Body of pancreas (tissue), 4 donors: ENCODE data around the gene ABLIM1. TPM values are rescaled to one million over a fixed set of nuclear protein-coding genes. Genes with fewer than 3 reads are reported as not detected.

Experiments
- ATAC-seq: fragments of 150-250 bp; one replicate; pipeline ENCODE4 v1.9.1; 2016
- DNase-seq, 4 donors: peaks; one replicate each; pipeline ENCODE4 v3.0.0-alpha.2; 2019
- H3K27ac ChIP-seq, 4 donors: fragments of 200-600 bp; sonication (generic); 1 replicate in 3 of 4; 2 replicates in 1 of 4; pipeline versions ENCODE4 v1.5.1 to v1.6.1; 2016 to 2019; ENCODE audit warnings: mild to moderate bottlenecking in 1 of 4, mixed read lengths in 1 of 4, moderate library complexity in 1 of 4
- H3K27me3 ChIP-seq, 2 donors: fragments of 200-600 bp; sonication (generic); one replicate each; pipeline ENCODE4 v1.6.0; 2016; ENCODE audit warnings: mild to moderate bottlenecking in 1 of 2
- H3K36me3 ChIP-seq, 2 donors: fragments of 200-600 bp; sonication (generic); replicated peaks in 1 of 2; 2 replicates each; pipeline ENCODE4 v1.5.1; 2016; ENCODE audit warnings: low read depth in 2 of 2; ENCODE audit not compliant: insufficient read depth in 1 of 2
- H3K4me1 ChIP-seq: fragments of 200-600 bp; sonication (generic); one replicate; pipeline ENCODE4 v1.6.0; 2016
- H3K4me3 ChIP-seq, 2 donors: fragments of 200-600 bp; sonication (generic); 1 replicate in 1 of 2; 2 replicates in 1 of 2; pipeline ENCODE4 v1.5.1; 2016 to 2019
- H3K9me3 ChIP-seq, 3 donors: fragments of 200-600 bp; sonication (generic); 1 replicate in 2 of 3; 2 replicates in 1 of 3; pipeline ENCODE4 v1.5.1; 2016
- POLR2A ChIP-seq, 3 donors: fragments of 450-650 bp; IDR thresholded peaks; one replicate each; pipeline ENCODE4 v1.6.1; 2016; ENCODE audit warnings: antibody characterized with exemption in 3 of 3, mild to moderate bottlenecking in 2 of 3
- WGBS, 2 donors: methylation state at CpG; one replicate each; pipeline ENCODE4 v1.1.5; 2017; 5-methylcytosine and 5-hydroxymethylcytosine counted together
- intact Hi-C: fragments of 100-400 bp; cut with DNase I; formaldehyde crosslinking; loops from one replicate; pipeline ENCODE4 v1.15.1; 2023
- total RNA-seq, 2 donors: library from RNA; depleted of rRNA; stranded (reverse); fragments of >200 nt; gene quantifications; one replicate each; pipeline ENCODE4 v1.1.0, GENCODE V29; 2016
- TF ChIP-seq, protein P1 (sequence below), 7 experiments: fragments of 450-650 bp in 4 of 7; fragments of 200-600 bp in 3 of 7; sonication (generic) in 3 of 7; IDR thresholded peaks; one replicate each; pipeline ENCODE4 v1.5.1; 2016 to 2019; ENCODE audit warnings: antibody characterized with exemption in 7 of 7

Gene ABLIM1
- total RNA-seq, 2 donors from 2014 or later = 34.6 to 54.7 TPM

DNA sequence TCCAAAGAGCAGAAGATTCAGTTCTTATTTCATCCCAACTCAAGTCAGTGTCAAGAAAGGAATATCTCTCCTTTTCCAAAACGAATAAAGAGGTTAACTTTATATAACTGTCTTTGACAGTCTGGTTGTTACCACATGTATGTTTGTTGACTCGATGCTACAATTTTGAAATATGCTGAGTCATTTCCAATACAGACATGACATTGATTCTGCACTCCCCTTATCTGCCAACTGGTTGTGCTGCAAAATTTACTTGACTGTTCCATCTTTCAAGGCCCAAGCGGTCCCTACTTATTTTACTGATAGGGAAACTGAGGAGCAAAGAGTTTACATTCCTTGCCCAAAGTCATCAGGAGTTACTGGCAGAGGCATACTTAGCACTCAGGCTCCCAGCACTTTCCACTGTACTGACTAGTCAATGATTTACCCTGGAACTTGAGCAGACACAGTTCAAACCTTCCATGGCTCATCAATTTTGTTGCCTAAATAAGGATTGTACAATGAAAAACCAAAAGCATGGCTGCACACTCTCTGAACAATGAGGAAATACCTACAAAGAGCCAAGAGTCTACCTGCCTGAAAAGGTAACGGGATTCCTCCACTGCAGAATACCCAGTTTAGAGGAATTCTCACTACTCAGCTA, 52.8 kb downstream of the ABLIM1 start:
- Histone ChIP-seq H3K27ac (peak overlapping the region in 2 of 4 donors; percentile 10 to 21), H3K4me3 (no peak overlapping the region), H3K36me3 (no peaks in the 10 kb centered on the region), H3K4me1 (peaks cover 59% of the 10 kb centered on the region), H3K9me3 (no peaks in the 10 kb centered on the region), H3K27me3 (no peaks in the 10 kb centered on the region)
- WGBS, 2 donors = 56 to 60% methylated on average over 4 of the region's 4 CpGs
- ATAC-seq (no peak), DNase-seq (no peak)
- TF ChIP-seq POLR2A (IDR thresholded peaks at IDR 0.05) = no peak
- TF ChIP-seq, protein P1, sequence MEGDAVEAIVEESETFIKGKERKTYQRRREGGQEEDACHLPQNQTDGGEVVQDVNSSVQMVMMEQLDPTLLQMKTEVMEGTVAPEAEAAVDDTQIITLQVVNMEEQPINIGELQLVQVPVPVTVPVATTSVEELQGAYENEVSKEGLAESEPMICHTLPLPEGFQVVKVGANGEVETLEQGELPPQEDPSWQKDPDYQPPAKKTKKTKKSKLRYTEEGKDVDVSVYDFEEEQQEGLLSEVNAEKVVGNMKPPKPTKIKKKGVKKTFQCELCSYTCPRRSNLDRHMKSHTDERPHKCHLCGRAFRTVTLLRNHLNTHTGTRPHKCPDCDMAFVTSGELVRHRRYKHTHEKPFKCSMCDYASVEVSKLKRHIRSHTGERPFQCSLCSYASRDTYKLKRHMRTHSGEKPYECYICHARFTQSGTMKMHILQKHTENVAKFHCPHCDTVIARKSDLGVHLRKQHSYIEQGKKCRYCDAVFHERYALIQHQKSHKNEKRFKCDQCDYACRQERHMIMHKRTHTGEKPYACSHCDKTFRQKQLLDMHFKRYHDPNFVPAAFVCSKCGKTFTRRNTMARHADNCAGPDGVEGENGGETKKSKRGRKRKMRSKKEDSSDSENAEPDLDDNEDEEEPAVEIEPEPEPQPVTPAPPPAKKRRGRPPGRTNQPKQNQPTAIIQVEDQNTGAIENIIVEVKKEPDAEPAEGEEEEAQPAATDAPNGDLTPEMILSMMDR (IDR thresholded peaks at IDR 0.05) = no peak
- intact Hi-C loops = no loop called here

GRCh38 chr10:114604357-114605130, 53.5 kb downstream of the ABLIM1 start:
- WGBS, 2 donors = 67 to 75% methylated on average over 5 of the region's 5 CpGs
- Histone ChIP-seq H3K27me3 (no peaks in the 10 kb centered on the region), H3K36me3 (no peaks in the 10 kb centered on the region), H3K4me3 (no peak overlapping the region), H3K4me1 (peaks cover 53% of the 10 kb centered on the region), H3K27ac (peak overlapping the region in 2 of 4 donors; percentile 21 to 31), H3K9me3 (no peaks in the 10 kb centered on the region)
- DNase-seq = no peak
- no peak for ATAC-seq
- intact Hi-C loops = no loop called here
- TF ChIP-seq POLR2A (IDR thresholded peaks at IDR 0.05) = no peak
- TF ChIP-seq, protein P1 (IDR thresholded peaks at IDR 0.05) = no peak

GRCh38 chr10:114603948-114604347, 54.1 kb downstream of the ABLIM1 start:
- intact Hi-C loops = no loop called here
- DNase-seq = peak in 2 of 4 donors; percentile 13 to 16
- Histone ChIP-seq H3K9me3 (no peaks in the 10 kb centered on the region), H3K27ac (peak overlapping the region in 2 of 4 donors; percentile 21 to 31), H3K27me3 (no peaks in the 10 kb centered on the region), H3K4me1 (peaks cover 47% of the 10 kb centered on the region), H3K36me3 (no peaks in the 10 kb centered on the region), H3K4me3 (no peak overlapping the region)
- no peak for ATAC-seq
- no peak for TF ChIP-seq POLR2A (IDR thresholded peaks at IDR 0.05)
- TF ChIP-seq, protein P1 (IDR thresholded peaks at IDR 0.05) = no peak
- 34 to 38% methylated on average over 2 of the region's 2 CpGs for WGBS, 2 donors

GRCh38 chr10:114603303-114603702, 54.8 kb downstream of the ABLIM1 start:
- ATAC-seq = no peak
- intact Hi-C loops = no loop called here
- H3K27ac ChIP-seq = peak overlapping the region in 3 of 4 donors; percentile 14 to 42 (median 21)

DNA sequence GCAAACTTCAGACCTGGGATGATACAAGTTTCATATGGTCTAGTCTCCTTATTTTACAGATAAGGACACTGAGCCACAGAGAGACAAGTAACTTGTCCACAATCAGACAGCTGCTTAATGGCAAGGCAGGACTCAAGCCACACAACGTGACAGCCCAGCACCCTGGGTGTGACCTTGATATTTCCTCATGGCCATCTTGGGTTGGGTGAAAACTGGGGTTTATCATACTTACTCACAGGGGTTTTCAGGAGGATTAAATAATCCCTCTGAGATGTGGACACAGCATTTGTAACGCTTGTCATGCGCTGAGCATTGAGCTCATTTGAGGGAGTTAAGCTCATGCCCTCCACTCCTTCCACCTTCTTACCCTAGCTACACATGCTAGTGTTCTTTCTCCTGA, 58.0 kb downstream of the ABLIM1 start:
- no peaks in the 10 kb centered on the region for H3K9me3 ChIP-seq
- H3K4me3 ChIP-seq = no peak overlapping the region
- DNase-seq (no peak), ATAC-seq (no peak)
- no peak overlapping the region for H3K27ac ChIP-seq
- H3K27me3 ChIP-seq = no peaks in the 10 kb centered on the region
- intact Hi-C loops = no loop called here
- no peak for TF ChIP-seq POLR2A (IDR thresholded peaks at IDR 0.05)
- TF ChIP-seq, protein P1 (IDR thresholded peaks at IDR 0.05) = no peak
- 86 to 96% methylated on average over 3 of the region's 3 CpGs for WGBS, 2 donors
- peaks cover 22% of the 10 kb centered on the region for H3K4me1 ChIP-seq
- no peaks in the 10 kb centered on the region for H3K36me3 ChIP-seq

More at GRCh38 chr10:114603303-114603702, 54.8 kb downstream of the ABLIM1 start:
- H3K4me3 ChIP-seq = no peak overlapping the region
- no peak for TF ChIP-seq POLR2A (IDR thresholded peaks at IDR 0.05)
- no peak for DNase-seq
- WGBS, 2 donors = 81 to 89% methylated on average over 1 of the region's 1 CpG
- H3K36me3 ChIP-seq = no peaks in the 10 kb centered on the region
- peaks cover 47% of the 10 kb centered on the region for H3K4me1 ChIP-seq
- no peaks in the 10 kb centered on the region for H3K27me3 ChIP-seq
- H3K9me3 ChIP-seq = no peaks in the 10 kb centered on the region
